SK-N-SH treated with all-trans-retinoic acid at 6 μM for 48 hours (cell line): ENCODE results near the gene STARD13.

ENCODE experiments used
- ATAC-seq: fragments of 200-7000 bp; cut with Tn5 transposase; 3 replicates; pipeline ENCODE4 v1.9.1; 2020; ENCODE audit warnings: mild to moderate bottlenecking, moderate library complexity
- ARNTL ChIP-seq: fragments of 450-650 bp; formaldehyde crosslinking; IDR thresholded peaks from 2 replicates; pipeline ENCODE4 v1.5.0; 2020; ENCODE audit warnings: low read depth, mild to moderate bottlenecking, moderate library complexity, borderline replicate concordance
- BACH2 ChIP-seq: fragments of 250-450 bp; sonication (Bioruptor Pico); IDR thresholded peaks from 2 replicates; pipeline ENCODE4 v1.9.0; 2021; ENCODE audit warnings: mild to moderate bottlenecking, borderline replicate concordance
- CSDC2 ChIP-seq: fragments of 250-450 bp; sonication (Bioruptor Pico); IDR thresholded peaks from 2 replicates; pipeline ENCODE4 v1.5.0; 2020; ENCODE audit warnings: mild to moderate bottlenecking, moderate library complexity
- ESRRG ChIP-seq: fragments of 250-450 bp; sonication (Bioruptor Pico); IDR thresholded peaks from 2 replicates; pipeline ENCODE4 v1.6.1; 2021; ENCODE audit warnings: mild to moderate bottlenecking
- GLIS3 ChIP-seq: fragments of 250-450 bp; sonication (Bioruptor Pico); IDR thresholded peaks from 2 replicates; pipeline ENCODE4 v1.5.0; 2020; ENCODE audit warnings: mild to moderate bottlenecking, moderate library complexity
- ISL1 ChIP-seq: fragments of 250-450 bp; sonication (Bioruptor Pico); IDR thresholded peaks from 2 replicates; pipeline ENCODE4 v2.1.2; 2022; ENCODE audit warnings: mild to moderate bottlenecking, moderate library complexity
- OSR1 ChIP-seq: fragments of 250-450 bp; sonication (Bioruptor Pico); IDR thresholded peaks from 2 replicates; pipeline ENCODE4 v1.8.0; 2022; ENCODE audit warnings: moderate library complexity, mild to moderate bottlenecking, inconsistent platforms
- POU6F1 ChIP-seq: fragments of 250-450 bp; sonication (Bioruptor Pico); IDR thresholded peaks from 2 replicates; pipeline ENCODE4 v1.8.0; 2021; ENCODE audit warnings: low read depth, mild to moderate bottlenecking, moderate library complexity, borderline replicate concordance
- PPARA ChIP-seq: fragments of 250-450 bp; sonication (Bioruptor Pico); IDR thresholded peaks from 2 replicates; pipeline ENCODE4 v1.5.0; 2020; ENCODE audit warnings: mild to moderate bottlenecking, borderline replicate concordance
- RARB ChIP-seq: fragments of 250-450 bp; sonication (Bioruptor Pico); IDR thresholded peaks from 2 replicates; pipeline ENCODE4 v1.8.0; 2021; ENCODE audit warnings: mild to moderate bottlenecking, moderate library complexity
- SNAI2 ChIP-seq: fragments of 250-450 bp; sonication (Bioruptor Pico); IDR thresholded peaks from 2 replicates; pipeline ENCODE4 v1.5.0; 2020; ENCODE audit warnings: mild to moderate bottlenecking, moderate library complexity
- TCF4 ChIP-seq: fragments of 250-450 bp; sonication (Bioruptor Pico); IDR thresholded peaks from 2 replicates; pipeline ENCODE4 v1.8.0; 2021; ENCODE audit warnings: mild to moderate bottlenecking, moderate library complexity, borderline replicate concordance
- TOX ChIP-seq: fragments of 250-450 bp; sonication (Bioruptor Pico); IDR thresholded peaks from 2 replicates; pipeline ENCODE4 v1.8.0; 2021; ENCODE audit warnings: mild to moderate bottlenecking, moderate library complexity, borderline replicate concordance
- TSHZ2 ChIP-seq: fragments of 250-450 bp; sonication (Bioruptor Pico); IDR thresholded peaks from 2 replicates; pipeline ENCODE4 v1.5.0; 2020; ENCODE audit warnings: mild to moderate bottlenecking, moderate library complexity
- ZC3H10 ChIP-seq: fragments of 250-450 bp; sonication (Bioruptor Pico); IDR thresholded peaks from 2 replicates; pipeline ENCODE4 v1.5.1; 2021; ENCODE audit warnings: mild to moderate bottlenecking, moderate library complexity
- ZFP3 ChIP-seq: fragments of 250-450 bp; sonication (Bioruptor Pico); IDR thresholded peaks from 2 replicates; pipeline ENCODE4 v1.5.0; 2020; ENCODE audit warnings: mild to moderate bottlenecking, moderate library complexity
- ZFP30 ChIP-seq: fragments of 450-650 bp; formaldehyde crosslinking; IDR thresholded peaks from 2 replicates; pipeline ENCODE4 v1.5.0; 2022; ENCODE audit warnings: mild to moderate bottlenecking, moderate library complexity
- ZNF565 ChIP-seq: fragments of 450-650 bp; formaldehyde crosslinking; conservative IDR thresholded peaks from 2 replicates; pipeline ENCODE4 v1.5.0; 2020; ENCODE audit warnings: low read depth, mild to moderate bottlenecking, moderate library complexity
- ZNF8 ChIP-seq: fragments of 450-650 bp; formaldehyde crosslinking; IDR thresholded peaks from 2 replicates; pipeline ENCODE4 v1.5.0; 2020; ENCODE audit warnings: mild to moderate bottlenecking, moderate library complexity
- TF ChIP-seq, protein P1 (sequence below): fragments of 250-450 bp; sonication (Bioruptor Pico); IDR thresholded peaks from 2 replicates; pipeline ENCODE4 v1.5.1; 2020; ENCODE audit warnings: low read depth, mild to moderate bottlenecking, moderate library complexity
- TF ChIP-seq, protein P2 (sequence below): fragments of 250-450 bp; sonication (Bioruptor Pico); IDR thresholded peaks from 2 replicates; pipeline ENCODE4 v1.5.1; 2021; ENCODE audit warnings: mild to moderate bottlenecking, moderate library complexity
- TF ChIP-seq, protein P3 (sequence below): fragments of 250-450 bp; sonication (Bioruptor Pico); IDR thresholded peaks from 2 replicates; pipeline ENCODE4 v1.8.0; 2020; ENCODE audit warnings: mild to moderate bottlenecking, moderate library complexity, borderline replicate concordance

The STARD13 gene

DNA sequence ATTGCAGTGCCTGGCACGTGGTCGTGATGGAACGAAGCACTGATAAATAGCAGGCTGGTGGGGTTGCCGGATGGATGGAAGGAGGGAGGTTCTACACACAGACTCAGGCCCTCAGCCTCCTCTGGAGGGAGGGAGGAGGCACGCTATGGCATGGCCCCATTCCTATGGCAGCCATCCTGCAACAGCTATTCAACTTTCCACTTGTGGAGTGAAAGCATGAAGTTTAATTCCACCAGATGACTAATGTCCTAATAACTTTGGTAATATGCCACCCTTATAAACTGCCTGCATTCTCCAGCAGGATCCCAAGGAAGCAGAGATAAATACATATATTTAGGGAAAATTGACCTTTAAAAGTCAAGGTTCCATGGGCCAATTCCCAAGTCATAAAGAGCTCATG, 176.9 kb downstream of the STARD13 start:
- peak; percentile 38; the same call in 2 of the 3 replicates for ATAC-seq

GRCh38 chr13:33107361-33107760, 178.2 kb downstream of the STARD13 start:
- ATAC-seq: no peak
- TF ChIP-seq ESRRG (CRISPR knock-in tag): no peak
- no peak for TF ChIP-seq CSDC2 (CRISPR knock-in tag)
- no peak for TF ChIP-seq PPARA (CRISPR knock-in tag)
- TF ChIP-seq, protein P1, sequence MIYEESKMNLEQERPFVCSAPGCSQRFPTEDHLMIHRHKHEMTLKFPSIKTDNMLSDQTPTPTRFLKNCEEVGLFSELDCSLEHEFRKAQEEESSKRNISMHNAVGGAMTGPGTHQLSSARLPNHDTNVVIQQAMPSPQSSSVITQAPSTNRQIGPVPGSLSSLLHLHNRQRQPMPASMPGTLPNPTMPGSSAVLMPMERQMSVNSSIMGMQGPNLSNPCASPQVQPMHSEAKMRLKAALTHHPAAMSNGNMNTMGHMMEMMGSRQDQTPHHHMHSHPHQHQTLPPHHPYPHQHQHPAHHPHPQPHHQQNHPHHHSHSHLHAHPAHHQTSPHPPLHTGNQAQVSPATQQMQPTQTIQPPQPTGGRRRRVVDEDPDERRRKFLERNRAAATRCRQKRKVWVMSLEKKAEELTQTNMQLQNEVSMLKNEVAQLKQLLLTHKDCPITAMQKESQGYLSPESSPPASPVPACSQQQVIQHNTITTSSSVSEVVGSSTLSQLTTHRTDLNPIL (CRISPR knock-in tag): no peak
- no peak for TF ChIP-seq ZC3H10 (CRISPR knock-in tag)
- no peak for TF ChIP-seq OSR1 (CRISPR knock-in tag)
- no peak for TF ChIP-seq POU6F1 (CRISPR knock-in tag)
- no peak for TF ChIP-seq TCF4 (CRISPR knock-in tag)
- TF ChIP-seq, protein P2, sequence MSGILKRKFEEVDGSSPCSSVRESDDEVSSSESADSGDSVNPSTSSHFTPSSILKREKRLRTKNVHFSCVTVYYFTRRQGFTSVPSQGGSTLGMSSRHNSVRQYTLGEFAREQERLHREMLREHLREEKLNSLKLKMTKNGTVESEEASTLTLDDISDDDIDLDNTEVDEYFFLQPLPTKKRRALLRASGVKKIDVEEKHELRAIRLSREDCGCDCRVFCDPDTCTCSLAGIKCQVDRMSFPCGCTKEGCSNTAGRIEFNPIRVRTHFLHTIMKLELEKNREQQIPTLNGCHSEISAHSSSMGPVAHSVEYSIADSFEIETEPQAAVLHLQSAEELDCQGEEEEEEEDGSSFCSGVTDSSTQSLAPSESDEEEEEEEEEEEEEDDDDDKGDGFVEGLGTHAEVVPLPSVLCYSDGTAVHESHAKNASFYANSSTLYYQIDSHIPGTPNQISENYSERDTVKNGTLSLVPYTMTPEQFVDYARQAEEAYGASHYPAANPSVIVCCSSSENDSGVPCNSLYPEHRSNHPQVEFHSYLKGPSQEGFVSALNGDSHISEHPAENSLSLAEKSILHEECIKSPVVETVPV (CRISPR knock-in tag): no peak

More for the DNA sequence above, 176.9 kb downstream of the STARD13 start:
- no peak for TF ChIP-seq TOX (CRISPR knock-in tag)
- TF ChIP-seq SNAI2 (CRISPR knock-in tag): no peak
- TF ChIP-seq ZNF565 (CRISPR knock-in tag): no peak
- TF ChIP-seq TSHZ2 (CRISPR knock-in tag): no peak
- TF ChIP-seq TCF4 (CRISPR knock-in tag): no peak
- no peak for TF ChIP-seq ARNTL (CRISPR knock-in tag)
- no peak for TF ChIP-seq BACH2
- TF ChIP-seq POU6F1 (CRISPR knock-in tag): no peak
- no peak for TF ChIP-seq ZFP30 (CRISPR knock-in tag)
- TF ChIP-seq ZC3H10 (CRISPR knock-in tag): no peak
- TF ChIP-seq CSDC2 (CRISPR knock-in tag): no peak
- TF ChIP-seq OSR1 (CRISPR knock-in tag): no peak

DNA sequence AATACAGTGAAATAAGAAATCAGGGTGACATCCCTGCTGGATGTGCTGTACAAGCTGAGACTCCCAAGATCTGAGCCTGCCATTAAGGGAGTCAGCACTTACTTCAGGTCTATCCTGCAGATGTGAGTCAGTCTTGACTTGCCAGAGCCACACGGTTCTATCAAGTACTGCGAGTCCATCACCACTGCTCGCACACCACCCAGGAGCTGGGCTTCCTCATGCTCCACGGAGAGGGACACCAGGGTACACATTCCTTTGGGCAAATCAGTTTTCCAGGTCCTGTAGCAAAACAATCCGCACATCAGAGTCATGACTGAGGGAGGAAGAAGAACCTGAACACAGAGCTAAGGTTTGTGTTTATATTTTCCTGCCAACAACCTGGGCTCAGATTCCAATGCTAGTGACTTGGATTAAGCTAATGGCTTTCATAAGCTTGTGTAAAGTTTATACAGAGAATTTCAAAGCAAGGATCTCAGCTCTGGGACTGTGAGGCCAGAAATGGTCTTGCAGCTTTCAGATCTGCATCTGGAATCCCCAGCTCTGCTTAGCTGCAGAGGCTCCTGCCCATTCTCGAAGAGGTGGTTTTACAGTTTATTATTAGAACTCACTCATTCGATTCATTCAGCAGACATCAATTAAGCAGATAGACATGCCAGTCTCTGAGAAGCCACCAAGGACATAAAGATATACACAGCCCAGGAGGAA, 178.7 kb downstream of the STARD13 start:
- ATAC-seq: no peak
- TF ChIP-seq GLIS3: no peak
- no peak for TF ChIP-seq ZFP3
- no peak for TF ChIP-seq SNAI2 (CRISPR knock-in tag)
- TF ChIP-seq BACH2: no peak
- TF ChIP-seq RARB (CRISPR knock-in tag): no peak
- no peak for TF ChIP-seq TSHZ2 (CRISPR knock-in tag)
- no peak for TF ChIP-seq ZNF8
- TF ChIP-seq CSDC2 (CRISPR knock-in tag): no peak
- TF ChIP-seq TOX (CRISPR knock-in tag): no peak
- no peak for TF ChIP-seq ARNTL (CRISPR knock-in tag)
- TF ChIP-seq ZC3H10 (CRISPR knock-in tag): no peak
- no peak for TF ChIP-seq OSR1 (CRISPR knock-in tag)
- TF ChIP-seq, protein P3, sequence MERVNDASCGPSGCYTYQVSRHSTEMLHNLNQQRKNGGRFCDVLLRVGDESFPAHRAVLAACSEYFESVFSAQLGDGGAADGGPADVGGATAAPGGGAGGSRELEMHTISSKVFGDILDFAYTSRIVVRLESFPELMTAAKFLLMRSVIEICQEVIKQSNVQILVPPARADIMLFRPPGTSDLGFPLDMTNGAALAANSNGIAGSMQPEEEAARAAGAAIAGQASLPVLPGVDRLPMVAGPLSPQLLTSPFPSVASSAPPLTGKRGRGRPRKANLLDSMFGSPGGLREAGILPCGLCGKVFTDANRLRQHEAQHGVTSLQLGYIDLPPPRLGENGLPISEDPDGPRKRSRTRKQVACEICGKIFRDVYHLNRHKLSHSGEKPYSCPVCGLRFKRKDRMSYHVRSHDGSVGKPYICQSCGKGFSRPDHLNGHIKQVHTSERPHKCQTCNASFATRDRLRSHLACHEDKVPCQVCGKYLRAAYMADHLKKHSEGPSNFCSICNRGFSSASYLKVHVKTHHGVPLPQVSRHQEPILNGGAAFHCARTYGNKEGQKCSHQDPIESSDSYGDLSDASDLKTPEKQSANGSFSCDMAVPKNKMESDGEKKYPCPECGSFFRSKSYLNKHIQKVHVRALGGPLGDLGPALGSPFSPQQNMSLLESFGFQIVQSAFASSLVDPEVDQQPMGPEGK (CRISPR knock-in tag): no peak
- no peak for TF ChIP-seq ISL1 (CRISPR knock-in tag)
- TF ChIP-seq ZNF565 (CRISPR knock-in tag): no peak
- no peak for TF ChIP-seq TCF4 (CRISPR knock-in tag)
- TF ChIP-seq, all 23 proteins: peak for 0
